NT2/D1 (cell line): ENCODE results near the gene DUSP23.

ENCODE experiments used
- SUZ12 ChIP-seq: IDR thresholded peaks from 2 replicates; pipeline ENCODE4 v1.6.1; 2011; ENCODE audit not compliant: insufficient read length, insufficient read depth; ENCODE audit errors: extremely low read depth
- YY1 ChIP-seq: IDR thresholded peaks from 2 replicates; pipeline ENCODE4 v1.6.1; 2011; ENCODE audit not compliant: insufficient read length, insufficient read depth
- ZNF274 ChIP-seq: IDR thresholded peaks from 2 replicates; pipeline ENCODE4 v1.6.1; 2011; ENCODE audit warnings: mild to moderate bottlenecking, low read depth, low read length

DNA sequence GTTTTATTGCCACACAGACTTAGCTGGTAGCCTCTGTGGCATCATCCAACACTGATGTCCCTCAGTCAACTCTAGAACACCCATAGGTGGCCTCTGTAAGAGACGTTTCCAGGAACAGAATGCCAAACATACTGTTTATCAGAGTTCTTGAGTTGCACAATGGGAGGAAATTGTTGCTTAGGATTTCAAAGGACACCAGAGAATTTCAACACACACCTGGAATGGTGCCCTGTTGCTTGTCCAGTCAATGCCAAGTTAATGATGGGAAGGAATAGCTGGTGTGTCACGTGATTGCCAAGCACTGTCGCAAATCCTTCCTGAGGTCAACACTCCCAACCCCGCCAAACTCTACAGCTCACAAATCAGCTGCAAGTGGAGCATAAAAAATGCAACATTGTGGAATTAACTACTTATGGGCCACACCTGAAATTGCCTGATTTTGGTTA lies 28.6 kb upstream of the DUSP23 start:
- TF ChIP-seq YY1 (no peak), ZNF274 (no peak), SUZ12 (no peak)
